SK-N-DZ (cell line): Measurements from ENCODE around the gene CANX.

Experiments used
- DNase-seq: peaks from one replicate; pipeline ENCODE4 v3.0.0-alpha.2; 2015; ENCODE audit warnings: low spot score

The CANX gene

DNA sequence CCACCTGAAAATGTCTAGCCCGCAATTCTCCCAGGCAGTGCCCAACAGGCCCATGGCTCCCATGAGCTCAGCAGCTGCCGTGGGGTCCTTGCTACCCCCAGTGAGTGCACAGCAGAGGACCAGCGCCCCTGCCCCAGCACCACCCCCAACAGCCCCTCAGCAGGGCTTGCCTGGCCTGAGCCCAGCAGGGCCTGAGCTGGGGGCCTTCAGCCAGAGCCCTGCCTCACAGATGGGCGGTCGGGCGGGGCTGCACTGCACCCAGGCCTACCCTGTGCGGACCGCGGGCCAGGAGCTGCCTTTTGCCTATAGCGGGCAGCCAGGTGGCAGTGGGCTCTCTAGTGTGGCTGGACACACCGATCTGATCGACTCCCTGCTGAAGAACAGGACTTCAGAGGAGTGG is 75.7 kb downstream of the CANX start:
- no peak for DNase-seq

DNA sequence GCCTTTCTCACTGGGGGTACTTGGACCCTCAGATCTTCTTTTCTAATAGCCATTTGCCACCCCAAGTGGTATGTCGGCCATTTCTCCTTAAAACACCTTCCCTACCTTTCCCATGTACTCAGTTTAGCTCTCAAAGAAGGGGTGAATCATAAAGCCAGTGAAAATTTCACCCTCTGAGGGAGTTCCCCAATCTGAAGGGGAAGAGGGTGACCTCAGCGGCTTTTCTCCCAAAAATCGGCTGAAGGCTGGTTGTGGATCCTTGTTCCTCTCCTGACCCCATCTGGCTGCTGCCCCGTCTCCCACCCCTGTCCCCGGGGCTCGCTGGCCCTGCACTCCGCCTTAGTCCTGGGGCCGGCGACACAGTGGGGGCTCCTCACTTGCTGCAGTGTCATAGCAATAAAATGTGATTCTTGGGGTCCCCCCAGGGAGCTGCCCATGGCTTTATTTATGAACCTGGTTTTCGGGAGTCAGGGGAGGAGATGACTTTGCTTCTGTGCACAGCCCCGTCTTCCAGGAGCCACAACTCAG is 77.7 kb downstream of the CANX start:
- DNase-seq: no peak

DNA sequence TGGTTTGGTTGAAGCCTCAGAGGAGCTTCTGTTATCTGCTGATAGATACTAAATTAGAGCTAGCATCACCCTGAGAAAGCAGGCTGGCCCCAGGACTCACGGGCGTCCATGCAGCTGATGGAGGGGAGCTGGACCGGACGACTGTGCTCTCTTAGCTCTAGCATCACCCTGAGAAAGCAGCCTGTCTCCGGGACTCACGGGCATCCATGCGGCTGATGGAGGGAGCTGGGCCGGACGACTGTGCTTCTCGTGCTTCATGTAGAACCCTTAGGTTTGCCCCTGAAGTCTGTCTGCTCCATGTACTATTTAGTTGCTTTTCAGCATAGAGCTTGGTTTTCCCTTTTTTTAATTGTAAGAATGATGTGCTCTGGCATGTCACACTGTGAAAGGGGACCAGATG is 78.7 kb downstream of the CANX start:
- no peak for DNase-seq

DNA sequence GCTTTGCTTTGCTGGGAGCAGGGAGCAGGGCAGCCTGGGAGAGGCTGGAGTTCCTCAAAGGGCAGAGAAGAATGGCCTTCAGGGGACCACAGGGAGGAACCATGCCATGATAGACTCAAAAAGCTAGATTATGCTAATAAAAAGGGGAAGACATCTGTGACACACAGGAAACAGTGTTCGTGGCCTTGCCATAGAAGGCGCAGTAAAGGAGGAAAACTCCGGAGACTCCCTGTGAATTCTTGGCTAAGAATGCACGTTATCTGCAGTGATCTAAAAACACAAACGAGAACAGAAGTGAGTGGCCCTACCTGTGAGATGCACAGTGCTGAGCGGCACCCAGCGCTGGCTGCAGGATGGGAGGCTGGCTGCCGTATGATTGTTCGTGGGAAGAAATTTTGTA is 79.1 kb downstream of the CANX start:
- no peak for DNase-seq

DNA sequence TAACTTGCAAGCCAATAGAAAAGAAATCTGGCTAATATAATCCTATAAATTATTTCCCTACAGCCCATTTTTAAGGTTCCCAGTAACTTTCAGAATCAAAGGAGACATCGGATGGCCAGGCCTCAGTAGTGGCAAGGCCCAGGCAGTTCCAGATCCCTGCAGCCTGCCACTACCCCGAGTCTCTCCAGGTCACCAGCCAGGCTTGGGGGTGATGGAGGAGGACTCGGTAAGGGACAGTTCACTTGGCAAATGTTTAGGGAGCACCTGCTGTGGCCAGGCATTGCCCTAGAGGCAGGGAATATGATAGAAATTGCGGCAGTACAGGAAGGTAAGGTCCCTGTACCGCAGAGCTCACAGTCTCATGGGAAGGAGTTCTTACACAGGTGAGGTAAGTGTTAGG is 79.8 kb downstream of the CANX start:
- DNase-seq: no peak

DNA sequence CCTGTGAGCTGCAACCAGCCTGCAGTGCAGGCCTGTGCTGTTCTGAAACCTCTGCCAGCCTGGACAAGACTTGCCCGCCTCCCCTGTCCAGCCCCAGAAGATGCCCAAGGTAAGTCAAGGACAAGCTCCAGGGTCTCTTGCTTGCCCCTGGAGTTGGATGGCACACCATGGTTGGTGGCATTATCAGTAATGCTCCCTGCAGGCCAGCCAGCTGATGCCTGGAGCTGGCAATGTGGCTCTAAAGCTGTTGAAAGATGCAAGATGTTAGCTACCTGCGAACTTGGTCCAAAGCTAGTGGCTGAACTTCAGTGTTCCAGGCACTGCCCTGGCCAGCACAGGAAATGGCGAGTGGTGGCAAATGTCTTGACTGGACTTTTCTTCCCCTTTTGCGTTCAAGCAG is 81.1 kb downstream of the CANX start:
- DNase-seq: no peak

DNA sequence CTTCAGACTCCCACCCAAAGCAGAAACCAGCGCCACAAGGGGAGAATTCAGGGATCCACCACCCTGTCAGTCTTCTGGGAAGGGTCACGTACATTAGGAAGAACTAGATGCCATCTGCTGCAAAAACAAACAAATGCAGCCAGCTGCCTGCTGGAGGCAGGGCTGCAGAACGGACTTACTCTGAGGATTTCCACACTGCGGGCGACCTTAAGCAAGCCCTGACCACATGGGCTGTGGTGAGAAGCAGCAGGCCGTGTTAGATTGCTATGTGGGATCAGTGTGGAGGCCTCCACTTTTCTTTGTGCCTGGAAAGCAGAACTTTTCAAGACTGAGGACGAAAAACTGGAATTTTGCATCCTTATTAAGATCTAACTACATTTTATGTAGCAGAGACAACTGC is 81.6 kb downstream of the CANX start:
- DNase-seq: no peak
